GM21526 (cell line): Measurements from ENCODE around the gene BTBD10.

Experiments
- ATAC-seq: cut with Tn5 transposase; IDR thresholded peaks from one replicate; pipeline ENCODE4 v1.9.1; 2021; ENCODE audit warnings: moderate library complexity; ENCODE audit not compliant: unreplicated experiment, low FRiP score

Gene BTBD10

DNA sequence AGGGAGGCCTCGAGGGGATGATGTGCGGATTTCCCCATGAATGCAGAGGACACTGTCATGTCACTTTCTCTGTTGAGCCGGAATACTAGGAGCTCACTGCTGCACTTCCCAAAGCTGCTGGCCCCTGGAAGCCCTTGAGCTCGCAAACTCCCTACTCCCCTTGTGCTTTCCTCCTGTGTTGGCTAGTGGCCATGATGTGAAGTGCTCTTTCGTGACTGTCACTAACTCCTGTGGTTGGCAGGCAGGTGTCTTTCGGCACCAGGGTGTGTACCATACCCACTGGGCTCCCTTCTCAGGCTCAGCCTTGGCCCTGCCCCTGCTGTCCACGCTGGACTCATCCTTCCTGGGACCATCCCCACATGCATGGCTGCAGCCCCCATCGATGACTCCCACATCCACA, 86.2 kb downstream of the BTBD10 start:
- no peak for ATAC-seq

DNA sequence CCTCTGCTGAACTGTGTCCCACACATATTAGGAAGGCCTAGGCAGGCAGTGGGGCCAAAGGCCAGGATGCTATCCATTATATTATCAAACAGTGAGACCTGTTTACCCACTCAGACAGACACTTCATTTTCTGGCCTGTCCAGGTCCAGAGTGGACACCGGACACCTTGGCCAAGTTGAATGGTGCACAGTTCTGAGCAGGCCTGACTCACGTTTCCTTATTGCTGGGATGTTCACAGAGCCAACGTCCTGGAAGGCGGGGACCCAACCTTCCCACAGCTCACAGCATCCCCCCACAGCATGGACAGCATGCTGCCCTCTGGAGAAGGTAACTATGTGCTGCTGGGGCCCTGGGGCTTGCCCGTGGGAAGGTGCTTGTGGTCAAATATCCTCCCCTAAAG, 86.6 kb downstream of the BTBD10 start:
- no peak for ATAC-seq

DNA sequence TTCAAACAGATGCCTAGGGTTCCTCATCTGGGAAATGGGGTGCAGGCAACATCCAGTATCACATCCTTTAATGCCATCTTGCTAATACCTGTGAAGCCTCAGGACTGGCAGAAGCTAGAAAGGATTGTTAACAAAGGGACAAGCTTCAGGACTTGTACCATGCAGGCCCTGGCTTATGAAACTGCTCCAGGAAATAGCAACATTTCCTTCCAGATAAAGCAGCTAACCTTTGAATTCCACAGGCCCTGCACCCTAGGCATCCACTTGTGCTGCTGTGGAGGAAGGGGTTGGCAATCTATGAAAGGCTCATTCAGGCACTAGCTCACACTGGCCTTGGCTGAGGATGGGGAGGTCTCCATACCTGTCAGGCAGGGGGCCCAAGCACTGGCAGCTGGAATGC, 87.2 kb downstream of the BTBD10 start:
- no peak for ATAC-seq

DNA sequence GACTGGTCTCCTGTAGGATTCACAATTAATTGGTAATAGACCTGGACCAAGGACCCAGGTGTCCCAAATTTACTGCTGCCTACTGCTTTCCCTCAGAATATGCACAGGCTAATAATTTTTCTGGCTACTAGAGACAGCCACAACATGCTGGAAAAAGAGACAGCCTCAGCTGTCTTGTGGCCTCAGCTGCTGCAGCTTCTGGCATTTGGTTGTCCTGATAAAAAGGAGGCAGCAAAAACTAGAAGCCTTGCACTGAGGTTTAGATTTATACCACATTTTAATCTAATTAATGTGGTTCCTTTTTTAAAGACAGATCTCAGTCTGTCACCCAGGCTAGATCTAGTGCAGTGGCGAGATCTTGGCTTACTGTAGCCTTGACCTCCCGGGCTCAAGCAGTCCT, 89.8 kb downstream of the BTBD10 start:
- no peak for ATAC-seq

DNA sequence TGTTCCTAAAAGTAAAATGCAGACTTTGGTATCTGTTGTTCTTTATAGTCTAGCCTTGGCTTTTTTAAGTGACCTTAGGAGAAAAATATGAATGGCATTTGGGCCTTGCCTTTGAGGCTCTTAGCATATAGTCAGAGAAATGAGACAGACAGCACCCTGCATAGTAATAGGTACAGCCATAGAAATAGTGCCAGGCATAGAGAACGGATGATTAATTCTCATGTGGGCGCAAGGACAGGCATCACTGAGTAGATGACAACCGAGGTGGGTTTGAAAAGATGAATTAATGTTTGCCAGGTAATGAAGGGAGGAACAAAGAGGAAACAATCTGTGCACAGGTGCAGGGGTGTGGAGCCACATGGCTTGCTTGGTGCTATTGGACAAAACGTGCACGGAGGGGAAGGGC, 95.0 kb downstream of the BTBD10 start:
- no peak for ATAC-seq

DNA sequence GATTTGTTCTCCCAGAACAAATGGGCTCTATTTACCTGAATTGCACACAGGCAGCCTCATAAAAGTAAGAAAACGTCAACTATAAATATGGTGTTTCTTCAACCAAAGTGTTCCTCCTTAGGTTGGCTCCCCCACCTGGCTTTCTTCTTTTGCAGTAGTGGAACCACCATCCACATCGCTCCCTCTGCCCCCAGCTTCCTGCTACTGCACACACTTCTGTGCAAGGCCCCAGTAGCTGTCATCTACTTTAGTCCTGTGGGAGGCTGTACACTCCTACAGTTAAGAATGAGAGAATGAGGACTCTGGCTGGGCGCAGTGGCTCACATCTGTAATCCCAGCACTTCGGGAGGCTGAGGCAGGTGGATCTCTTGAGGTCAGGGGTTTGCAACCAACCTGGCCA, 95.9 kb downstream of the BTBD10 start:
- ATAC-seq = no peak

DNA sequence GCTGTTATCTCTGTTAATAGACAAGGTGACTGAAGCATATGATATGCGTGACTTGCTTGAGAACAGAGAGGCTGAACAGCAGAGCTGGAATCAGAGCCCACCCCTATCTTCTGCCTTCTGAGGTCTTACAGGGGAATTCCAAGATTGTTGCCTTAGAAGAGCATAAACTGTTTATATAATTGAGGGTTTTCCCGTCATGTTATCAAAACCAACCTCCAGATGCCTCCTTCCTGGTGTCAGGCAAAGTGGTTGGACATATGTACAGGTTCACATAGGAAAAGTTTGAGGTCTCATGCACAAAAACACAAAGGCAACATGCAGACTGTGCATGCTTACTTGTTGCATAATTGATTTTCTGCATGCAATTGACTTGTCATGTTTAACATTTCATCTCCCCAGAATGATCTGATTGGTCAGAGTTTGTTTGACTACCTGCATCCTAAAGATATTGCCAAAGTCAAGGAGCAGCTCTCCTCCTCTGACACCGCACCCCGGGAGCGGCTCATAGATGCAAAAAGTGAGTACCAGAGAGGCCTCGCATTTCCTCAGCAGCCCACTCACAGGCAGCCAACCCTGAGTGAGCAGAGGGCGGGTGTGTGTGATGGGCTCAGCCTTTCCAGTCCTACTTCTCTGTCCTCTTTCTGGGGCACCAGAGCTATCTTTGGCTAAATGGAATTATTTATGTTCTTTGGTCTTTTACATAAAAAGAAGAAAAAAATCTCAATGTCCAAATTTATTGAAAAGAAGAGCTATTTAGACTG, 96.6 kb downstream of the BTBD10 start:
- ATAC-seq = no peak

DNA sequence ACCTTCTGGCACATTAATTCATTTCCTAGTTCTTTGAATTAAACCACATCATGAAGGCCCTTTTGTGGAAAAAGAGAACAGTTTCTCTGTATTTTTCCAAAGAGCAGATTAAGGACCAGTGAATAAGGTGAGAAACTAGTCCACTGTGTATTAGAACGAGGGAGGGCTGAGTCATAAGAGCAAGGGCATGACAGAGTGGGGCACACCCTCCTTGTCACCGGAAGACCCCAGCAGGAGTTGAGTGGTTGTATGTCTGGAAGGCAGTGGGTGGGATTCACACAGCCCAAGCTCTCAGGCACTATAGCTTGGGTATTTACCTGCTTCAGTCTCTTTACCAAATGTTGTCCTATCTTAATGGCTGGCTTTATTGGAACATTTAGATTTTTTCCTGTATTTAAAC, 98.6 kb downstream of the BTBD10 start:
- no peak for ATAC-seq

DNA sequence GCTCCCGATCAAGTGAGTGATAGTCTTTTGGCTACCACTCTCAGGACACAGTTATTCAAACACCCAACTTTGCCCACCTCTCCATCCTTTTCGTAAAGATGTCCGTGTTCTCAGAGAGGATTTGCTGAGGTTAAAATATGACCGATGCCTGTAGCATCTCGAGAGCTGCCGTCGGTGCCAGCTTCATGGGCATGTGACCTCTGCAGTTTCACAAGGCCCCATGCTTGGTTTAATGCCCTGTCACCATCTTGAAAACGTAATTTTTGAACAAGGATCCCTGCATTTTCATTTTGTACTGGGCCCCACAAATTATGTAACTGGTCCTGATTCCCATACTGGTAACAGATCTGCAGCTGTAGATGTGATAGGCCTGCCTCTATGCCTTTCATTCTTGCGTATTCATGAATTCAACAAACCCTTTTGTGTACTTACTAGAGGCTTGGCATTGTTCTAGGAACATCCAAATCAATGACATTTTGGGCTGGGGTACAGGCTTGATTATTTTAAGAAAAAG, 100.4 kb downstream of the BTBD10 start:
- ATAC-seq = no peak

DNA sequence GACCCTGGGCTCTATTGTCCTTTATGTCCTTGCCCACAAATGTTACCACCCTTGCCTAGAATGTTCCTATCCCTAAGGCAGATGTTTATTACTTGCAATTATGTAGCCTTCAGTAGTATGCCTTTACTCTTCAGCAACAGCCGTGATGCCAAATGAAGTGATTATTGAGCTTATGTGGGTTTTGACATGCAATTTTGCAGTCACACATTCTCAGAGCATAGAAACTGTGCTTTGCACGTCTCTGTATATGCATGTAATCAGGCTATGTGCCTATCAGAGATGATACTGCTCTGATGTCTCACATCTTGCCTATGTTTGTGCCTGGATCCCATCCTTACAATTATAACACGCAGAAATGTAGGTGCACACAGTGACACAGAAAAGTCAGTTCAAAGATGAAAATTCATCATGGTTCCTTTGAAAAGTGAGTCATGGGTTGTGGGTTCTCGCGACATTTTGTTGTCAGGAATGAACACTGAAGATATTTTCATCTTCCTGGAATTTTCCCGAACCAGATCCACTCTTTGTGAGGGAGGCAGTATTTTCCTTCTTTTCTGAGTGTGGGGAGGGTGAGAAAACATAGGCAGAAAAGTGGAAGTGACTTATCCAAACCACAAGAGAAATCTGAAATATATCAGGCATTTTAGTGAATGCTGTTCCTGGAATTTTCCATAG, 104.3 kb downstream of the BTBD10 start:
- no peak for ATAC-seq

DNA sequence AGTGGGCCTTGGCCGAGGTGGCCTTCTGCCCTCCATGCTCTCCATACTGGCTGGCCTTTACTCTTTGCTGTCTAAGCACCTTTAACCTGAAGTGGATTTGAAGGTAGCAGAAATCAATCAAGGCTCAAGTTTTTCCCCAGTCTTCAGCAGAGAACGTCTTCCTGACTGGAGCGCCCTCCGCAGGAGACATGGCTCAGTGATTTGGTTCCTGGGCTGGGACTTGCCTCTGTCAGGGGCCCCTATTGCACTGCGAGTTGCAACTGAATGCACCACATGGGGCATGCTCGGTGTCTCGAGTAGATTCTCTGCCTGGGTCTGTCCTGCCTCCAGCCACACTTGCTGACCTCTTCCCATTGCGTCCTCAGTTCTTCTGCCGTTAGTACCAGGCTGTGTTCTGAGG, 105.8 kb downstream of the BTBD10 start:
- ATAC-seq = no peak

DNA sequence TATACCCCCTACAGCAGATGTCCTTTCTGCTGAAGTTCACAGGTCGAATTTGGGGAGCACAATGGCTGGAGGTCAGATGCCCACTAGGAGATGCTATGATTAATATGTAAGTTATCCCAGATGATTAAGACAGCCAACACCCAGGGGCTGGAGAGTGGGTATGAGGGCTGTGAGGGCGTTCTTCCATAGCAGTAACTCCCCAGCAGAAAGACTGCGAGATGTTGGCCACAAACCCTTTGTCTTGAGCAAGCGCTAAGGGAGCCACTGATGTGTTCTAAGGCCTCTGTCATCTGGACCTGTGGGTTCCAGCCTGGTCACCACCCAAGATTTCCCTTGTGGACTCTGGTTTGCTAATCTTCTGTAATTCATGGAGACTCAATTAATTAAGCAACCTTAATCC, 107.8 kb downstream of the BTBD10 start:
- no peak for ATAC-seq

DNA sequence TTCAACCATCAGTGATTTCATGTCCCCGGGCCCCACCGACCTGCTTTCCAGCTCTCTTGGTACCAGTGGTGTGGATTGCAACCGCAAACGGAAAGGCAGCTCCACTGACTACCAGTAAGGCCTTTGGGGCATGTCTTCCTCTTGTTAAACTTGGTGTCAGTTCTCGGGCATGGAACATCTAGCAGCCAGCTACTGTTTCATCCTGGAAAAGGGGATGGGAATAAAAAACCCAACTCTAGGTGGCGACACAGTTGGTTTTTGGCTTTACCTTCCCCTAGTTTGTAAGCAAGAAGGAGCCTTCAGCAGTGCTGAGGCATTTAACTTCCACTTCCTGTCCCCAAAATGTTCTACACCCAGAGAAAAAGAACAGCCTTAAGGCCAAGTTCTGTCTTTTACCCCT, 108.7 kb downstream of the BTBD10 start:
- ATAC-seq = no peak

DNA sequence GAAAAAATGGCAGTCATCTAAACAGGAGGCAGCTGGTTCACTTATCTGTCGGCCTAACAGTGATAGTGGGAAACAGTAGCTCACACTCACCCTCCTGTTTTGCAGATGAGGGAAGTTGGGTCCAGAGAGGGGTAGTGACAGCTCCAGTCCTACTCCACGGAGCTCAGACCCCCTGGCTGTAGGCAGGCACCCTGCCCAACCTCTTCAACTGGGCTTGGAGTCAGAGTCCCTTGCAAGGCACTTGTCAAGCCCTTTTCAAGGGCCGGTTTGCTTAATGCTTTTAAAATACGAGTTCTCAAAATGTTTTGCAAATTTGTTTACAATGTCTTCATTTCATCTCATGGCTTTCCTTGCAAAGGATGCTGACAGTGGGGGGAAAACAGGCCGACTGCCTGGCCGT, 110.3 kb downstream of the BTBD10 start:
- no peak for ATAC-seq

DNA sequence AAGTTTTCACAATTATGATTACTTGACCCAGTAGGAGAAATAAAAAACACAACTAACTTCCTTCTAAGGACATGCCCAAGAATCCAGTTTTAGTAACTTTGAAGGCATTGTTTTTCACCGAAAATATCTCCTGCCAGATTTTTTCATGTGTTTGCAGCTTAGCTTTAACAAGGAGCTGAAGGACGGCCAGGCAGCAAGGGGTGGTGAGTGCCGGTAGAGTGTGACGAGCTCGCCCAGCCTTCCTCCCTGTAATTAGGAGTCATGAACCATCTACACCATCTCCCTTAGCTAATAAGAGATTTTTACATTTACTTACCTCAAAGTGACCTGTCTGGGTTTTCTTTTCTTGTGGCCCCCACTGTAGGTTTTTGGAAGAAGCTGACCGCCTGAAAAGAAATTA, 113.4 kb downstream of the BTBD10 start:
- ATAC-seq = no peak

DNA sequence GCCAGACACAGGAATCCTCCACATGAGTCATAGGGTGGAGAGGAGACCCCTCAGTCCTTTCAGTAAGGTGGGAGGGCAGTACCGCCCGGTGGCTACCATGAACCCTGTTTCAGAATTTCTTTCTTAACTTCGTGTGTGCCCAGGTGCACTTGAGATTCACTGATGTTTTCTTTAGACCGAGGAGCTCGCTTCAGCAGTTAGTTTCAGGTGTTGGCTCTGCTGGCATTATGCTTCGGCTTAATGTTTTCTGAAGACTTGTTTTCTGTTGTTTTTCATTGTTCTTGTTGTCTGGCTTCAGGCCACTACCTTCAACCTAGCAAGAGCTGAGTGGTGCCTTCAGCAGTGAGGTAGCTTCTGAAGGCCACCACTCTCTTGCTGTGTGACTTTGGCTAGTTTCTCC, 114.0 kb downstream of the BTBD10 start:
- ATAC-seq = no peak

DNA sequence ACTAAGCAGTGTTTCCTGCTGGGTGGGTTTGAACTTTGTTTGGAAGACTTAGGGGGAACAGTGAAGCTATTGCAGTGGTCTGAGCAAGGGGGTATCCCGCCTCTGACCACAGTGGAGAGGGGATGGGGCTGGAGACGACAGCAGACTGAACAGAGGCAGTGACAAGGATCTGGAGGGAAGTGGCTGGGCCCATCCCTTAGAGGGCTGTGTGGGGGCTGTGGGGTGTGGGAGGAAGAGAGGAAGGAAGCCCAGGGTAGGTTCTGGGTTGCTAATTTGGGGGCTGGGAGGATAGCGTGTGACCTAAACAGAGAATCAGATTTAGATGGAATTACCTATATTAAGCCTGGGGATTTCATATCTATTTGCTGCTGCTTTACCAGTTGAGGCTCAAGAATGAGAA, 114.7 kb downstream of the BTBD10 start:
- no peak for ATAC-seq

DNA sequence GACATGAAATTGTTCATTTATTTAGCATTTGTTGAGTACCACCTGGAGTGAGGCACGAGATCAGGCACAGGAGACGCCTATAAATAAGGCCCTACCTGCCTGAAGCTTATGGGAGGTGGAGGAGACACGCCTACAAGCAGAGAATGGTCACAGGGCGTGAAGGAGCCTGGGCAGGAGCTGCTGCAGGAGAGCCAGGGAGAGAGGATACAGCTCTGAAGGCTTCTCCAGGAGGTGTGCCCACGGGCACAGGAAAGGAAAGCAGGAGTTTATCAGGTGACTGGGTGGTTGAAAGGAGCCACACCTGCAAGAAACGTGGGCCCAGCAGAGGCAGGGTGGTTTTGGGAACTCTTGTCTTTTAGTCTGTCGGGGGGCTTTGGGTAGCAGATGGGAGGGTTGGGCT, 115.1 kb downstream of the BTBD10 start:
- ATAC-seq = no peak

DNA sequence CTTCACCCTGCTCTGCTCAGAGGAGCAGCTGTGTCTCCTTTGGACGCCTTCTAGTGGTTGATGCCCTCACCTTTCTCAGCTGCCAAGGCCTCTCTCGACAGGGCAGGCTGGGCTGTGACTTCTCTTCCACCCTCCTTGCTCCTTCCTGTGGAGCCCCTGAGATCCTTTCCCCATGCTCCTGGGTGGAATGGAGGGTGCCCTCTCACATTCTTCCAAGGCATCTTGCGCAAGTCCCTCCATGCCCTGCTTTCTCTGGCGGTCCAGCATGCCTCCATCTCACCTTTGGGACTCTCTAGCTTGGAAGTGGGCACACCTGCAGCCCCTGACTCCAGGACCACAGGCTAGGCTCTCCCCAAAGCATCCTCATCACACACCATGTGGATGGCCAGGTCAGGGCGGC, 116.6 kb downstream of the BTBD10 start:
- no peak for ATAC-seq

DNA sequence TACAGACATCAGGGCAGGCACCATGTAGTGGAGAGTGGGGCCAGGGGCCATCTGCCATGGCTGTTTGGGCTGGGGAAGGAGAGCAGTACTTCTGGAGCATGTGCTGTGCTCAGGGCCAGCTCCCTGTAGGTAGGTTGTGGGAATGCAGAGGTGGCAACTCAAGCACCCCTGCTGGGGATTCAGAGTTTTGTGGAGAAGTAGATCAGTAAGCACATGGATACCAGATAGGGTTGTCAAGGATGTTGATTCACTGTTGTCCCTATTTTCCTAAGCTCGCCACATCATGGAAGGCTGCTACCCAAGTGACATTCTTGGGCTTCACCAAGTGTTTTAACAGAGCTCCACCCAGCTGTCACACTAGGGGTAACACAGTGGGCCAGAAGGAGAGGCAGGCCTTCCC, 118.2 kb downstream of the BTBD10 start:
- ATAC-seq = no peak

DNA sequence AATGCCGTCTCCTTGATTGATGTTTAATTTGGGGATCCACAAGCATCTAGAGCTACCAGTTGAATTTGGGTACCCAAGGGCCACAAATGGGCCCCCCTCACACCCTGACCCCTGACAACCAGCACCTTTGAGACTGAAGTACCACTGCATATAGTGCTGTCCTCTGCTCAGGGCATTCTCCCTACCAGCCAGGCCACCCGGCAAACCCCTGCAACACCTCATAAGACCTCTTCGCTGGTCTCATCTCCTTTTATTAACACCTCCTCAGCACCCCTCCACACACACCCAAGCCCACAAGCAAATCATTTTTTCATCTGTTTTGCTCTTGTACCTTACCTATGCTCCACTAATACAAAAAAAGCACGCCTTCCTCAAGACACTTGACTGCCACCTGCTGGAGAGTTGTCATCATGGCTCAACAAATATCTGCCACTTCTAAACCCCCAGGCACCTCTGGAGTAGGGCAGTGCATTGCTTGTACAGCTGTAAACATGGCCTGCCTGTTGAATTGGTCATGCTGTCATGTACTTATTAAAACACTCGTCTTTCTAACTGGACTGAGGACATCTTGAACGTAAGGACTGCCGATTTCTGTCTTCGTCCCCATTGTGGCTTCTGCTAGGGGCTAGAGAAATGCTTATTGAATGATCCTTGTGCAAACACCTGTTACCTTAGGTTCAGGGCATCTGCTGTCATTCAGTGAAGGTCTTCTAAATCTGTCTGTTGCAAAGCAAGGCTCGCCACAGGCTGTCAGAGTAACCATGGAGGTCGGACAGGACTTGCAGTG, 118.9 kb downstream of the BTBD10 start:
- ATAC-seq = no peak
